CD14-positive monocyte (primary cell): ENCODE data around the gene RPL29. TPM values are rescaled to one million over a fixed set of nuclear protein-coding genes. Genes with fewer than 3 reads are reported as not detected.

Source experiments
- DNase-seq, 3 donors: peaks; one replicate each; pipeline ENCODE4 v3.0.0-alpha.2; 2011 to 2022
- H2AFZ ChIP-seq: 2 replicates; pipeline ENCODE4 v1.6.0; 2012; ENCODE audit warnings: mild to moderate bottlenecking, low read depth, low read length, inconsistent platforms; ENCODE audit not compliant: insufficient read depth, poor library complexity, severe bottlenecking
- H3K27ac ChIP-seq, 2 donors: 1 replicate in 1 of 2; 2 replicates in 1 of 2; pipeline ENCODE4 v1.5.1; 2012 to 2013; ENCODE audit warnings: low read length in 2 of 2, control low read depth in 1 of 2, inconsistent platforms in 1 of 2, low read depth in 1 of 2, mild to moderate bottlenecking in 1 of 2
- H3K27me3 ChIP-seq, 2 donors: one replicate each; pipeline versions ENCODE4 v1.6.0 to v1.6.1; 2011 to 2013; ENCODE audit warnings: low read length in 2 of 2; ENCODE audit not compliant: control insufficient read depth in 2 of 2, insufficient read depth in 2 of 2
- H3K36me3 ChIP-seq, 2 donors: replicated peaks in 1 of 2; 1 replicate in 1 of 2; 2 replicates in 1 of 2; pipeline versions ENCODE4 v1.5.1 to v1.6.1; 2012 to 2013; ENCODE audit warnings: low read length in 2 of 2, control low read depth in 1 of 2, inconsistent platforms in 1 of 2, mild to moderate bottlenecking in 1 of 2; ENCODE audit not compliant: insufficient read depth in 2 of 2, control insufficient read depth in 1 of 2
- H3K4me1 ChIP-seq, 2 donors: 1 replicate in 1 of 2; 2 replicates in 1 of 2; pipeline versions ENCODE4 v1.5.1 to v1.6.1; 2012 to 2013; ENCODE audit warnings: low read length in 2 of 2, control low read depth in 1 of 2, inconsistent platforms in 1 of 2, mild to moderate bottlenecking in 1 of 2, moderate library complexity in 1 of 2; ENCODE audit not compliant: insufficient read depth in 2 of 2, control insufficient read depth in 1 of 2
- H3K4me2 ChIP-seq: replicated peaks from 2 replicates; pipeline ENCODE3; 2012; ENCODE audit warnings: low read length, moderate library complexity, mild to moderate bottlenecking; ENCODE audit not compliant: poor library complexity, severe bottlenecking; ENCODE audit errors: extremely low read depth
- H3K4me3 ChIP-seq, 3 experiments: fragments of 200-600 bp in 1 of 3; sonication (generic) in 1 of 3; replicated peaks in 1 of 3; 1 replicate in 2 of 3; 2 replicates in 1 of 3; pipeline ENCODE4 v1.5.1; 2011 to 2013; ENCODE audit warnings: low read length in 3 of 3, mild to moderate bottlenecking in 3 of 3, control low read depth in 2 of 3, low read depth in 2 of 3, inconsistent platforms in 1 of 3, moderate library complexity in 1 of 3
- H3K79me2 ChIP-seq: 2 replicates; pipeline ENCODE4 v1.6.0; 2012; ENCODE audit warnings: mild to moderate bottlenecking, control low read depth, inconsistent platforms, low read length, moderate library complexity; ENCODE audit not compliant: insufficient read depth
- H3K9ac ChIP-seq: 2 replicates; pipeline ENCODE4 v1.6.0; 2017; ENCODE audit warnings: low read length, mild to moderate bottlenecking; ENCODE audit not compliant: insufficient read depth, poor library complexity, severe bottlenecking
- H3K9me3 ChIP-seq, 2 donors: replicated peaks in 1 of 2; 1 replicate in 1 of 2; 2 replicates in 1 of 2; pipeline versions ENCODE4 v1.5.1 to v1.6.1; 2012 to 2013; ENCODE audit warnings: low read length in 2 of 2, control low read depth in 1 of 2; ENCODE audit not compliant: control insufficient read depth in 1 of 2, insufficient read depth in 1 of 2
- H4K20me1 ChIP-seq: 2 replicates; pipeline ENCODE4 v1.6.0; 2012; ENCODE audit warnings: mild to moderate bottlenecking, low read length, control low read depth, moderate library complexity; ENCODE audit not compliant: insufficient read depth
- H3K27ac Mint-ChIP-seq, 7 donors: one replicate each; pipeline ENCODE4 v1.8.0; 2020; ENCODE audit warnings: mild to moderate bottlenecking in 7 of 7, mixed read lengths in 7 of 7, moderate library complexity in 6 of 7, inconsistent platforms in 2 of 7
- H3K27me3 Mint-ChIP-seq, 3 donors: one replicate each; pipeline ENCODE4 v1.8.0; 2021 to 2022; ENCODE audit warnings: low read depth in 3 of 3, mild to moderate bottlenecking in 3 of 3, mixed read lengths in 3 of 3, moderate library complexity in 3 of 3, inconsistent platforms in 1 of 3
- H3K36me3 Mint-ChIP-seq, 2 donors: one replicate each; pipeline ENCODE4 v1.8.0; 2020; ENCODE audit warnings: mixed read lengths in 2 of 2, inconsistent platforms in 1 of 2, mild to moderate bottlenecking in 1 of 2
- H3K4me1 Mint-ChIP-seq: one replicate; pipeline ENCODE4 v1.8.0; 2020; ENCODE audit warnings: mild to moderate bottlenecking, mixed read lengths
- H3K4me3 Mint-ChIP-seq, 2 donors: one replicate each; pipeline ENCODE4 v1.8.0; 2020; ENCODE audit warnings: mild to moderate bottlenecking in 2 of 2, mixed read lengths in 2 of 2, moderate library complexity in 1 of 2
- H3K9me3 Mint-ChIP-seq, 7 donors: one replicate each; pipeline ENCODE4 v1.8.0; 2020 to 2022; ENCODE audit warnings: mixed read lengths in 7 of 7, mild to moderate bottlenecking in 6 of 7, moderate library complexity in 6 of 7, inconsistent platforms in 2 of 7
- CTCF ChIP-seq: fragments of 200-600 bp; IDR thresholded peaks from one replicate; pipeline ENCODE4 v1.8.0; 2022; ENCODE audit warnings: antibody characterized with exemption, mild to moderate bottlenecking
- WGBS: methylation state at CpG from one replicate; pipeline ENCODE4 v1.1.5; 2013; ENCODE audit warnings: missing lambda C conversion rate; ENCODE audit not compliant: insufficient coverage; 5-methylcytosine and 5-hydroxymethylcytosine counted together
- intact Hi-C, 2 donors: fragments of 100-400 bp; cut with micrococcal nuclease; formaldehyde crosslinking; loops; one replicate each; pipeline versions ENCODE4 v1.15.0 to v1.15.1; 2023
- polyA minus RNA-seq: library from RNA; depleted of rRNA, polyadenylated mRNA; stranded (reverse); fragments of >200 nt; gene quantifications from 2 replicates; pipeline ENCODE4 v1.2.3, GENCODE V29; 2012
- polyA plus RNA-seq, 3 donors: library from polyadenylated mRNA; depleted of rRNA in 1 of 3; unstranded in 2 of 3; stranded (reverse) in 1 of 3; fragments of 300-500 nt in 2 of 3; fragments of >200 nt in 1 of 3; fragmentation: Illumina TruSeq in 2 of 3; gene quantifications; 1 replicate in 2 of 3; 2 replicates in 1 of 3; pipeline ENCODE4 v1.2.3, GENCODE V29; 2012 to 2021
- total RNA-seq, 12 experiments: library from RNA in 1 of 12; stranded (reverse) in 1 of 12; fragments of 120-200 nt in 1 of 12; gene quantifications; one replicate each; pipeline ENCODE4 v1.2.4 and lab custom pipeline; 2013 to 2026; ENCODE audit warnings: mixed read lengths in 6 of 12, inconsistent platforms in 1 of 12

Gene RPL29
- total RNA-seq (2013): 1,563 TPM
- 1,000 to 10,000 TPM in 1 of 3 donors, 100 to 1,000 TPM in 2; 753 to 2,360 (median 856) TPM for polyA plus RNA-seq
- polyA minus RNA-seq: 746 and 1,282 TPM in 2 replicates
- 145 to 454 (median 308) reads per million in 11 experiments for total RNA-seq (lab: John Stamatoyannopoulos, UW)

GRCh38 chr3:51995346-51996163 is at the start of gene RPL29:
Gene RPL29, minus strand, starts transcription at chr3:51995895. Its CDS starts 434 bp downstream, at chr3:51995461.
- no peak for TF ChIP-seq CTCF
- Histone ChIP-seq H3K79me2 (peaks cover 28% of the 10 kb centered on the region), H3K36me3 (peaks cover 34 to 37% of the 10 kb centered on the region in 2 donors), H3K27ac (peak within 1 kb of the TSS; percentile 88 to 89), H3K4me1 (peaks cover 12 to 14% of the 10 kb centered on the region in 2 donors), H3K4me3 (peak within 1 kb of the TSS; percentile 87 to 94 (median 93)), H3K27me3 (no peaks in the 10 kb centered on the region), H3K4me2 (peak within 1 kb of the TSS; percentile 93), H4K20me1 (peaks cover 40% of the 10 kb centered on the region), H3K9me3 (no peaks in the 10 kb centered on the region), H2AFZ (peak within 1 kb of the TSS; percentile 97), H3K9ac (peak within 1 kb of the TSS; percentile 96)
- peaks cover 23% of the 10 kb centered on the region for H3K4me1 Mint-ChIP-seq
- peak within 1 kb of the TSS; percentile 98 to 100 (median 99) for H3K27ac Mint-ChIP-seq
- no peaks in the 10 kb centered on the region for H3K9me3 Mint-ChIP-seq
- DNase-seq: peak; percentile 93 to 94 (median 93)
- WGBS: under 1% methylated on average over 30 of the region's 40 CpGs
- H3K36me3 Mint-ChIP-seq: peaks cover 23 to 41% of the 10 kb centered on the region in 2 donors
- intact Hi-C loops: loop anchor here (2.0 to 5.0 kb wide), 2 partner anchors 53 to 57 kb away; partner anchors contain the start of gene PARP3 (in 1 of the 2)
- peak within 1 kb of the TSS; percentile 100 for H3K4me3 Mint-ChIP-seq
- peaks cover 0 to 3% (median 2%) of the 10 kb centered on the region in 3 donors for H3K27me3 Mint-ChIP-seq

- H3K4me3 ChIP-seq: no peak overlapping the region
- DNase-seq: no peak
- H3K27ac ChIP-seq: no peak overlapping the region
- H3K4me1 ChIP-seq: no peaks in the 10 kb centered on the region
- Mint-ChIP-seq H3K36me3 (peaks cover 17 to 24% of the 10 kb centered on the region in 2 donors), H3K27me3 (peaks cover 2 to 8% (median 2%) of the 10 kb centered on the region in 3 donors), H3K4me3 (no peak overlapping the region), H3K4me1 (peaks cover 9% of the 10 kb centered on the region), H3K9me3 (no peaks in the 10 kb centered on the region), H3K27ac (peak overlapping the region in 2 of 7 donors; percentile 15 to 58)
- intact Hi-C loops: no loop called here
- H3K27me3 ChIP-seq: no peaks in the 10 kb centered on the region
- H2AFZ ChIP-seq: no peak overlapping the region
- peaks cover 30% of the 10 kb centered on the region for H4K20me1 ChIP-seq
- no peak for TF ChIP-seq CTCF
- 94% methylated on average over 18 of the region's 18 CpGs for WGBS
- H3K9ac ChIP-seq: no peak overlapping the region
- H3K9me3 ChIP-seq: no peaks in the 10 kb centered on the region
- no peak overlapping the region for H3K4me2 ChIP-seq
- peaks cover 16 to 27% of the 10 kb centered on the region in 2 donors for H3K36me3 ChIP-seq
- peaks cover 3% of the 10 kb centered on the region for H3K79me2 ChIP-seq
Observed at GRCh38 chr3:52044869-52045619, 49.3 kb upstream of the RPL29 start.
